K562 (cell line): Measurements from ENCODE around the gene KHNYN. TPM values are rescaled to one million over a fixed set of nuclear protein-coding genes. Genes with fewer than 3 reads are reported as not detected.

Experiments used
- CHAMP1 ChIP-seq: fragments of 450-650 bp; IDR thresholded peaks from 2 replicates; pipeline ENCODE4 v1.6.1; 2016; ENCODE audit warnings: mild to moderate bottlenecking
- CREB5 ChIP-seq: fragments of 250-450 bp; sonication (Bioruptor Pico); IDR thresholded peaks from 2 replicates; pipeline ENCODE4 v1.5.0; 2020; ENCODE audit warnings: mild to moderate bottlenecking
- CREBBP ChIP-seq: IDR thresholded peaks from one replicate; pipeline ENCODE4 v1.6.1; 2012; ENCODE audit warnings: low read depth, mild to moderate bottlenecking, control low read depth, inconsistent platforms, low read length
- CXXC5 ChIP-seq: fragments of 250-450 bp; sonication (Bioruptor Pico); IDR thresholded peaks from 2 replicates; pipeline ENCODE4 v1.8.0; 2022; ENCODE audit warnings: inconsistent platforms, mild to moderate bottlenecking, moderate library complexity
- E4F1 ChIP-seq: fragments of 250-450 bp; sonication (Bioruptor Pico); IDR thresholded peaks from 2 replicates; pipeline ENCODE4 v1.5.0; 2021; ENCODE audit warnings: mild to moderate bottlenecking, borderline replicate concordance
- HMG20B ChIP-seq: fragments of 250-450 bp; sonication (Bioruptor Pico); IDR thresholded peaks from 2 replicates; pipeline ENCODE4 v1.5.0; 2021; ENCODE audit warnings: mild to moderate bottlenecking
- KLF13 ChIP-seq: fragments of 450-650 bp; IDR thresholded peaks from 2 replicates; pipeline ENCODE4 v1.6.1; 2016; ENCODE audit warnings: missing genetic modification characterization, low read depth, mild to moderate bottlenecking, missing compliant biosample characterization, moderate library complexity, borderline replicate concordance
- POLR2H ChIP-seq: IDR thresholded peaks from 2 replicates; pipeline ENCODE4 v1.6.1; 2016; ENCODE audit warnings: missing genetic modification characterization, low read depth, mild to moderate bottlenecking, control low read depth, missing compliant biosample characterization, moderate library complexity
- SMC3 ChIP-seq: conservative IDR thresholded peaks from 2 replicates; pipeline ENCODE4 v1.6.1; 2011; ENCODE audit warnings: low read depth, low read length, improper control_type of control experiment; ENCODE audit not compliant: insufficient read depth
- ZNF318 ChIP-seq, 2 experiments: fragments of 450-650 bp; IDR thresholded peaks; 2 replicates each; pipeline ENCODE4 v1.6.1; 2016; ENCODE audit warnings: mild to moderate bottlenecking in 2 of 2, borderline replicate concordance in 1 of 2, low read depth in 1 of 2, moderate library complexity in 1 of 2
- ZNF764 ChIP-seq: fragments of 250-450 bp; sonication (Bioruptor Pico); IDR thresholded peaks from 2 replicates; pipeline ENCODE4 v1.4.0; 2020; ENCODE audit warnings: low read depth, mild to moderate bottlenecking, moderate library complexity
- polyA plus RNA-seq, 8 experiments: library from polyadenylated mRNA; depleted of rRNA in 4 of 8; stranded (reverse) in 5 of 8; unstranded in 3 of 8; fragments of >200 nt; fragmentation: Nextera tagmentation in 2 of 8; fragmentation: Illumina TruSeq in 1 of 8; extraction: Ambion mirVana in 2 of 8; extraction: Trizol in 1 of 8; gene quantifications; 2 replicates each; pipeline versions ENCODE4 v1.2.1 to v1.2.3, GENCODE V29; 2011 to 2014; ENCODE audit warnings: inconsistent platforms in 1 of 8, missing spikeins in 1 of 8
- total RNA-seq, 7 experiments: library from RNA; depleted of rRNA in 6 of 7; stranded (reverse); fragments of >200 nt in 6 of 7; fragmentation: Illumina TruSeq in 2 of 7; extraction: Trizol in 2 of 7; gene quantifications; 2 replicates each; pipeline versions ENCODE4 v1.2.1 to v1.2.3, GENCODE V29; 2011 to 2021; ENCODE audit warnings: low replicate concordance in 1 of 7

The KHNYN gene
- total and polyA plus RNA-seq, 9 of the 15 experiments (the other 6 are each of a cell fraction or from before 2014, with no cell fraction given) = 0.76 to 26.0 (median 14.1) TPM

- TF ChIP-seq KLF13 (tag) = no peak
- TF ChIP-seq ZNF764 (CRISPR knock-in tag) = no peak
- TF ChIP-seq CHAMP1 = no peak
- no peak for TF ChIP-seq CXXC5 (CRISPR knock-in tag)
- TF ChIP-seq CREB5 (CRISPR knock-in tag) = no peak
- TF ChIP-seq CREBBP = no peak
- no peak for TF ChIP-seq E4F1 (CRISPR knock-in tag)
- TF ChIP-seq SMC3 = peak; percentile 92
- TF ChIP-seq HMG20B (CRISPR knock-in tag) = no peak
- TF ChIP-seq POLR2H = no peak
- TF ChIP-seq ZNF318 (IDR thresholded peaks at IDR 0.05; ENCODE audit: borderline replicate concordance in 1 of 2, low read depth in 1 of 2) = no peak
These were observed 2.0 kb downstream of the KHNYN start (continued) for GRCh38 chr14:24431569-24432258.
